Hematopoietic multipotent progenitor cell treated with erythropoietin and hydrocortisone succinate and interleukin-3 and kit ligand, for 8 days (in vitro differentiated cells): Measurements from ENCODE around the gene CUEDC1.

Source experiments
- DNase-seq: peaks from one replicate; pipeline ENCODE4 v3.0.0-alpha.2; 2015

CUEDC1 gene

DNA sequence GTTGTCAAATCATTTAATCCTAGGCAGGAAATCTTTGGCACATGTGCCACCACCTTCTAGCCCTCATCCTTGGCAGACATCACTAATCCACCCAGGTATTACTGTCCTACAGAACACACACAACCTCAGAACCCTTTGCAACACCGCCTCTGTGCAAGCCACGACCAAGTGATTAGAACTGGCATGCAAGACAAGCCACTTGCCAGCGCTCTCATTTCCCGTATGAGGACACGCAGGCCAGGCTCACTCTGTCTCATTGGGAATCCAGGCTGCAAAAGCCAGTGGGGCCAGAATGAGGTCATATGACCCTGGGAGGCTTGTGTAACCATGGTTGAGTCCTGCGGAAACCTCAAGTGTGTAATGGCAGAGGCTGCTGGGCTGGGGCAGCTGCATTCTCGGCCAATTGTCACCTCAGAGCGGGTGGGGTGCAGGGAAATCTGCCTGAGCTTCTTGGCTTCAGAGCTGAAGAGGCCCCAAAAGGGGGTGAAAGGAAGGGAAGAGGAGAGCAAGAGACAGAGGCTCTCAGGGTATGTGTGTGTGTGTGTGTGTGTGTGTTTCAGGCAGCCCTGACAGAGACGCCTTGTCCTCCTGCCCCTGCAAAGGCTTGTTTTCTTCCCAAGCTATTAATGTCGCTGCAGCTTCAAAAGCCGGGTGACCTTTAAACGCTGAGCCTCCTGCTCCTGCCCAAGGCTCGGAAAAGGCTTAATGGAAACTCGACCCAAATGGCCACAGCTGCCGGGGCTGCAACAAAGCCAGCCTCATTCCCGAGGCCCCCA lies 62.2 kb downstream of the CUEDC1 start:
- peak; percentile 47 for DNase-seq

DNA sequence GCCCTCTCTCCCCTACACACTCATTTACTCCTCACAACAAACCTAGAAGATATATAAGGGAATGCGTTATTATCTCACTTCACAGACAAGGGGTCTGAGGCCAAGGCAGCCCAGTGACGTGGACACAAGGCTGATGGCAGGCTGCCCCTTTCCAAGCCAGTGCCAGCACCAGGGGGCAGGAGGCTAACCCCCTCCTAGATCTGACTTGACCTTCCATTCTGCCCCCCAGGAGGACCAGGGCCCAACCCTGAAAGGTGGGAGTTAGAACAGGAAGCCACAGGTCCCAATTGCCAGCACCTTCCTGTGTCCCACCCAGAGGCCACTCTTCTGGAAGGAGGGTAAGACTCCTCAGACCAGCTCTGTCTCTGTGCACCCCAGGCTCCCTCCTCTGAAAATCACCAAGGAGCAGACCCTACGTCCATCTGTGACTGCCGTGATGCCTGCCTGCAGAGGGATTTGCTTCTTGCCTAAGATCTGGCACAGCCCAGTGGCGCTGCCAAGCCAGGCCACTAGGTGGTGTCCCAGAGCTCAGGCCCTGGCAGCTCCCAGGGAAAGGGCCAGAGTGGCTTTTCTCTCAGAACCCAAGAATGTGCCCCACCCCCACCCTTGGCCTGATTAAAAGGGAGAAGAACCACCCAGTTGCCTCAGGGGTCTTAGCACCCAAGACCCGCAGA lies 62.9 kb downstream of the CUEDC1 start:
- peak; percentile 76 for DNase-seq

DNA sequence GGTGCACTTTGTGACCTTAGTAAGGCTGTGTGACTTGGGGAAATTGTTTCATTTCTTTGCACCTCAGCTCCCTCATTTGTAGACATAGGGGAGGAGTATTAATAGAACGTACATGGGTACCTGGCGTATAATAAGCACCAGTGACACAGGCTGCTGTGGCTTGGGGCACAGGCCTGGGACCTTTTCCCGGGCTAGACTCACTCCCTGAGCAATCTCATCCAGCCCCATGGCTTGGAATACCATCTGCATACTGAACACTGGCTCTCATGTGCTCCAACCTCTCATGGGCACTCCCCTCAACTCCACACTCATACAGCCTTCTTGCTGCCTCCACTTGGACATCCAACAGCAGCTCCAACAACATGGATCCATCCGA lies 64.4 kb downstream of the CUEDC1 start:
- DNase-seq: no peak

DNA sequence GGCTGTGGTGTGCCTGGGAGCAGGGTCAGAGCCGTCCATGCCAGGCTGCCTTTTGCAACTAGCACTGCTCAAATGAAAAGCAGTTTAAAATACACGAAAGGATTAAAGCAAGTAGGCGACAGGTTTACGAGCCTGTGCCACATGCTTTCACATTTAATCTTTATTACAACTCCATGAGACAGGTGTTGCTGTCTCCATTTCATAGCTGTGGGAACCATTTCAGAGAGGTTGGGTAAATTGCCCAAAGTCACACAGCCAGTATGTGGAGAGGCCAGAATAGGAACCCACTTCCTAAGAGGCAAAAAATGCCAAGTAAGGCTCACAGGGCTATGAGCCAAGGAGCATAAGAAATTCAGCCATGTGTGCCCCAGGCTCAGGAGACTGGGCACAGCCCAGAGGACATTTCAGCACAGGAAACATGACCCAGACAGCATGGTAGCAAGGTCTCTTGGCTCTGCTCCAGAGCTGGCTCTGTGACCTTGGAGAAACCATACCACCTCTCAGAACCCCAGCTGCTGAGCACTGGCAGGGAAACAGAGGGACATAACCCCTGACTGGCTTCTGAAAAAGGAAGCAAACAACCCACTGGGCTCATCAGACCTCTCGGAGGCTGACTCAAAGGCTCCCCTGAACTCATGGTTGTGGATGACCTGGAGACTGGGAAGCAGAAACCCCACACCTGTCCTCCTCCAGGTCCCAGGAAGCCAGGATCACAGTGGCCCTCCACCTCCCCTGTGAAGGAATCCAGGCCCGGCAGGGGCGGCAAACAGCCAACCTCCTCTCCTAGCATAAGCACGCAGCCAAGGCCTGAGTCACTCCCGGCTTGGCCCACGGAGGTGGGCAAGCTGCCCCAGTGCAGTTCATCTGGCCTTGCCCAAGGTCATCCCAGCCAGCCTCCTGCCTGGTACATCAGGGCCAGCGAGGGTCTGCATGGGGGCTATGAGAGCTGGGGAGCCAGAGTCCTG lies 65.0 kb downstream of the CUEDC1 start:
- peak; percentile 22 for DNase-seq

DNA sequence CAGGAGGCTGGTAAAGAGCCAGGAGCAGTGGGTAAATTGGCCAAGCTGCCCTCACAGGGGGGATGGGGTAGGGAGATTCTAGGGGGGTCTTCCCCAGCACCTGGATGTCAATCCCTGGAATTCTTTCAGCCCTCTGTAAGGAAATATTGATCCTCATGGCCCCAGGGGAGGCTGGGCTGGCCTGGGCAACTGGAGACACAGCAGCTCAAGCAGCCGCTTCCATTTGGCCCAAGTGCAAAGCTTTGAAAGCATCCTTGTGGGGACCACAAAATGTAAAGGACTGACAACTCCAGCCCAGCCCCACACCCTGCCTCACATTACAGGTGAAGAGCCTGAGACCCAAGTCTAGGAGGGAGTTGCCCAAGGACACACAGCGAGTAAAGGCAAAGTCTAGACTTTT lies 66.0 kb downstream of the CUEDC1 start:
- no peak for DNase-seq

DNA sequence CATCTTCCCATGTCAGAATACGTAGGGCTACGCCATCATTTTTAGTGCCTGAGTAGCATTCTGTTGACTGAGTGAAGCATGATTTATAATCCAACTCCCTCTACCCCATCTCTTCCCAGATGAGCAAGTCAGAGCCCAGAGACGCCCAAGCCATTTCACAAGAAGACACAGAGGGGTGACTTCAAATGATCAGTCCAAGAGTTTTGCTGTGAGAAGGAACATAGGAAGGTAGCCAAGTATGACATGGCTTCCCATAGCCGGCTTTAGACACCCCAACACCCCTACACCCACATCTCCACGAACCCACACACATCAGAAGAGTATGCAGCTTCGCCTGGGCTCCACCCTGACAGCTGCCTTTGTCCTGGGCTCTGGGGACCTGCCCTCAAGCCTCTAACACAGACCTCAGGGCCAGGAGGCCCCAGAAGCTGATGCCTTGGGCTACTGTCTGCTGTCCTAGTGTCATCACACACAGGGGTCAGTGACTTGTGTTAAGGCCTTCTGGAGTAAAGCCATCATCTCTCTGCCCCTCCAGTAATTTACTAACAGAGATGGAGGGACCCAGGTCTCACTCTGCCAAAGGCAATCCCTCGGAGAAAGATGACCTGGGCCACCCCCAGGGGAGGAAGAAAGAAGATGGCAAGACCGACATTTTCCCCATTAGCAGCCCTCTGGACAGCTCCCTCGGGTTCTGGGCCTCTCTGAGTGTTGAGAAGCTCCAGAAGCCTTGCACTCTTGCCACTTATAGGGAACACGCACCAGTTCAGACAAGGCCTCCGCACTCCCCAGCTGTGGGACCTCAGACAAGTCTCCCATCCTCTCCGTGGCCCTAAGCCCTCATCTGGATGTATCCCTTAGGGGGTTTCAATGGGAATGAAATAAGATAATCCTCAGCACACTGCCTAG lies 66.6 kb downstream of the CUEDC1 start:
- no peak for DNase-seq

DNA sequence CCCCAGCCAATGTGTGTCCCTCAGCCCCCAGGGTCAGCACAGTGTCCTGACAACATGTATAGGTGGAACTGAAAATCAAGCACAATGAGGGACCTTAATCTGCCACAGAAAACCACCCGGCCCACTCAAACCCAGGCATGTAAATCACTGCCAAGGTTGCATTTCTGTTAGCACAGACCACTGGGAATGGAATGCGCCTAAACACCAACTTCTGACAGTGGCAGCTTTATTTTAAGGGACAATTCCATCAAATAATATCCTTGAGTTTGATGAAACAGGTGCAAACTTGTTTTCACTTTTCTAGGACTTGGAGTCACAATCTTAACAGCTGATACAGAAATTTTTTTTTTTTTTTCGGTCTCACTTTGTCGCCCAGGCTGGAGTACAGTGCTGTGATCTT lies 68.1 kb downstream of the CUEDC1 start:
- no peak for DNase-seq

DNA sequence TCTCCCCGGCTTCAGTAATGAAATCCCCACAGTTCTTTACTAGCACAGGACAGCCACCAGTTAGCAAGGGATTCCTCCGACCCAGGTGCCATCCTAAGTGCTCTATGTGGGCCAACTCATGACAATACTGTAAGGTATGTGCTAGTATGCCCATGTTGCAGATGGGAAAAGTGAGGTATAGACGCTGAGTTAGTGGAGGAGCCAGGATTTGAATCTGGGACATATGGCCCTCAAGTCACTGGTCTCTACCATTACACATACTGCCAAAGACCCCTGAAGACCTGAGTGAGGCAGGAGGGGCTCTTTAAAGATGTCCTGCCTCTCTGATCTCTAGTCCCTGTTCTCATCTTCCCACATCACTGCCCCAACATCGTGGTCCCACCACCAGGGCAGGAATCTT lies 69.2 kb downstream of the CUEDC1 start:
- no peak for DNase-seq

DNA sequence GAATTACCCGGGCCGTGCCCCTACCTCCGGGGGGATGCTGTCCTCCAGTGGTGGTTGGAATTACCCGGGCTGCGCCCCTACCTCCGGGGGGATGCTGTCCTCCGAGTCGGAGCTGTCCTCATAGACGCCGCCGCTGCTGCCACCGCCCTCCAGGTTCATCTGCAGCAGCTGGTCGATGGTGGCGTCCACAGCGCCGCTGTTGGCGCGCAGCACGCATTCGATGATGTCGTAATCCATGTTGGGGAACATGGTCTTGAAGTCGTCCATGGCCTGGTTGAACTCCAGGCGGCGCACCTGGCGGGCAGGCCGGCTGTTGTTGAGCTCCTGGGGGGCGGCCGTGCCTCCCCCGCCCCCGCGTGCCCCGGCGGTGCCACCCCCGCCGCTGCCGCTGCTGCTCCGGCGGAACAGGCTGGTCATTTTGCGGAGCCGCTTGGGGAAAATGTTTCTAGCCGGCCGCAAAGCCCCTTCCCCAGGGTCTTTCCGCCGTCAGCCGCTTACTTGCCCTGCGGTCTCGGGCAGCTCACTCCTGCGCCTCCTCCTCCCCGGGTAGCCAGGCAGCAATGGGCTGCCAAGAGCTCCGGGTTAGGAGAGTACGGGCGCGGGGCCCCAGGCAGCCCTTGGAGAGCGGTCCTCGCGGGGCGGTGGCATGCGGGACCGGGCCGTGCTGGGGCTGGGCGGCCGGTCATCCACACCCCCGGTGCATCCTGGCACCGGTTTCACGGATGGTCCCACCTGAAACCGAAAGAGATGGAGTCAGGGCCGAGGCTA lies 69.9 kb downstream of the CUEDC1 start:
- no peak for DNase-seq

DNA sequence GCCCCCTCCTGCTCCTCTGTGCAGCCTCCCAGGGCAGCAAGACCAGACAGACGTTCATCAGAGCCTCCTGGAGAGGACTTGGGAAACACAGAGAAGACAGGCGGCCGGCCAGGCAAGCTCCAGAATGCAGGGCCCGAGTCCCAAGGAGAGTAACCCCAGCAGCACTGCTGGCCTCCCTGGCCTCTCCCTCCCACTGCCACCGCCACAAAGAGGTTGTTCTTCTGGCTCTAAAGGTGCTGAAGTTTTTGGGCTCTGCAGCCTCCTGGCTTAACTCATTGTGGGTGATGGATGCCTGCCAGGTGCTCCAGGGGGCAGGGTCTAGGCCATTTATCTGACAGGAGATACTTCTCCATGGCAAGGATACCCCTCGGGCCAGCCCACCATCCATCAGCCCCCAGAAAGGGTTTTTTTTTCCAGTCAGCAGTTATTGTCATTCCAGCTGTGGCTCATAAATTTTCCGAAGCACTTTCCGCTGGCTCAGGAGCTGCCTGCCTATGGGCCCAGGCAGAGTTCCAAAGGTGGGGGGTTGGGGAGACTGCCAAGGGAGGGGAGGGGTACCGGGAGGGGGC lies 73.3 kb downstream of the CUEDC1 start:
- no peak for DNase-seq

DNA sequence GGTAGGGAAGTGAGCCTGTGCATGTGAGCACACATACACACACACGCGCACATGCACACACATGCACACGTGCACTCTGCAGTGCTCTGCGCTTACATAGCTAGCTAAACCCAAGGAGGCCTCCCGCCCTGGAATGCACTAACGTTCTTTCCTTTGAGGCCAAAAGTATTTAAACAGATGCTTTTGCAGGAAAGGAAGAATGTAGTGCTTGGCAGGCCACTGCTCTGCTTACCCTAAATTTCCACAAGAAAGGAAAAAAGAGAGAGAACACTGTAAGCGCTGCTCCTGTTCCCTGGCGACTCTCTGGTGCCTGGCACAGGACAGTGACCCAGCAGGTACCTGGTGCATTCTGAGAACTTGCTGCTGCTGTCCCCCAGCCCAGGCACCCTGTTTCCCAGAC lies 74.1 kb downstream of the CUEDC1 start:
- no peak for DNase-seq

DNA sequence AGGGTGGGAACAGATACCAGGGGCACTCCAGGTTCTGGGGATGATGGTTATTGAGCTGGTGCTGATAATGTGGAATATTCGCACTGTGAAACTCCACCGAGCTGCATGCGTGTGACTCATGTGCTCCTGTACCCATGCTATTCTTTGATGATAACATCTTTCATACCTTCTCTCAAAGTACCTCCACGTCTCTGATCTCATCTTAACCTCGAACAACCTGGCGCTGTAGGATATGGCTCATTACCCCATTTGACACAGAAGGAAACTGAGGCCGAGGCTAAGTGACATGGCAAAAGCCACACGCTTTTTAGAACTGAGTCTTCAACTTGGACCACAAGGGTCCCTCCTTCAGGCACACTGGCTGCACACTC lies 75.1 kb downstream of the CUEDC1 start:
- DNase-seq: no peak

DNA sequence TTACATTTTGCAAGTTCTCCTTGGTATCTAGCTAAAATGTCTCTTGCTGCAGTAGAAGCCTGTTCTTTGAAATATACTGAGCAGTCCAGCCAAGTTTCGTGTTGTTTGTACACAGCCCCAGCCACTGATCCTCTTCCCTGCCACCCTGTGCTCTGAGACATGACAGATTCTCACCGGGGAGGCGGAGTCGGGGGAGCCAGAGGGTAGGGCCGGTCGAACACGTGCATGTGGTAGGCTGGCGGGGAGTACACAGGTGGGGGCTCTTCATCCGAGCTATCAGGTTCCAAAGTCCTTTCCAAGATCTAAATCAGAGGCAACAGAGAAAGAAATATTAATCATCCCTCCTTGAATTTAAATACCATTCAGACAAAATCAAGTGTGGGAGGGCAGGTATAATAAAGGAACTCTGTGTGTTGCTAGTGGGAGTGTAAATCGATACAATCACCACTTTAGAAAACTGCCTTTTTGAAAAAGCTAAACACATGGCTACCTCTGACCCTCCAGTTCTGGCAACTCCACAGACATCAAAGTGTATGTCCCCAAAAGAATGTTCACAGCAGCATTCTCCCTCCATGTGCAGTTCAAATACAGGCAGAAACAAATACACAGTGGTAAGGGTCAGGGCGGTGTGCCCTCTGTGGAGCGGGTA lies 75.7 kb downstream of the CUEDC1 start:
- DNase-seq: no peak

DNA sequence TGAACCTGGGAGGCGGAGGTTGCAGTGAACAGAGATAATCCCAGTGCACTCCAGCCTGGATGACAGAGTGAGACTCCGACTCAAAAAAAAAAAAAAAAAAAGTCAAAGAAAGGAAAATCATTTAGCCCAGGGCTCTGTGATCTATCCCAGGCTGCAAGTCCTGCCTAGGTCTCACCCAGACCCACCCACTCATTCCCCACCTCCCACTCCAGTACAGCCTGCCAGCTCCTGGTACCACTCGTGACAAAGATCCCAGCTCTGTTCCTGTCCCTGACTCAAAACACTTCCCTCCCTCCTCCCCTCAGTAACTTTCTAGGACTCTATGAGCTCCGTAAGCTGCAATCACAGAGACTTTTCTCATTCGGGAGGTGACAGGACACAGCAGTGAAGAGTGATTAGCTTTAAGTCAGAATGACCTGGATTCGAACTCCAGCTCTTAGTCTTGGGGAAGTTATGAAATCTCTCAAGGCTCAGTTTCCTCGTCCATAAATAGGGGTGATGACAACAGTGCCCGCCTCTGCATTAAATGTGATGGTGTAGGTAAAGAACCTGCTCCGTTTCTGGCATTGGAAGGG lies 77.3 kb downstream of the CUEDC1 start:
- DNase-seq: no peak

DNA sequence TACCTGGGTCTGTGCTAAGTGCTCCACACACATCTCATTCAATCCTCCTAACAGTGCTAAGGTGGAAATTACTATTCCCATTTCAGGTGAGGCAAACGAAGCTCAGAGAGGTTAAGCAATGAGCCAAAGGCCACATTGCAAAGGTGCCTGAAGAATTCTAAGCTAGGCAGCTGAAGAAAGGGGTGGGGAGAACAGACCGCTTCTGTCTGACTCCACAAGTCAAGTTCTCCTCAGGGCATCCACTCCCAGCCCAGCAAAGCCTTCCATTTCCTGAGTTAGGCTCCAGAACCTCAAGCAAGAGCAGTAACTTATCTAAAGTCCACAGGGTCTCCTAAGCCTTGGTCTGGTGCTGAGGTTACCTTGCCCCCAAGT lies 78.4 kb downstream of the CUEDC1 start:
- no peak for DNase-seq

DNA sequence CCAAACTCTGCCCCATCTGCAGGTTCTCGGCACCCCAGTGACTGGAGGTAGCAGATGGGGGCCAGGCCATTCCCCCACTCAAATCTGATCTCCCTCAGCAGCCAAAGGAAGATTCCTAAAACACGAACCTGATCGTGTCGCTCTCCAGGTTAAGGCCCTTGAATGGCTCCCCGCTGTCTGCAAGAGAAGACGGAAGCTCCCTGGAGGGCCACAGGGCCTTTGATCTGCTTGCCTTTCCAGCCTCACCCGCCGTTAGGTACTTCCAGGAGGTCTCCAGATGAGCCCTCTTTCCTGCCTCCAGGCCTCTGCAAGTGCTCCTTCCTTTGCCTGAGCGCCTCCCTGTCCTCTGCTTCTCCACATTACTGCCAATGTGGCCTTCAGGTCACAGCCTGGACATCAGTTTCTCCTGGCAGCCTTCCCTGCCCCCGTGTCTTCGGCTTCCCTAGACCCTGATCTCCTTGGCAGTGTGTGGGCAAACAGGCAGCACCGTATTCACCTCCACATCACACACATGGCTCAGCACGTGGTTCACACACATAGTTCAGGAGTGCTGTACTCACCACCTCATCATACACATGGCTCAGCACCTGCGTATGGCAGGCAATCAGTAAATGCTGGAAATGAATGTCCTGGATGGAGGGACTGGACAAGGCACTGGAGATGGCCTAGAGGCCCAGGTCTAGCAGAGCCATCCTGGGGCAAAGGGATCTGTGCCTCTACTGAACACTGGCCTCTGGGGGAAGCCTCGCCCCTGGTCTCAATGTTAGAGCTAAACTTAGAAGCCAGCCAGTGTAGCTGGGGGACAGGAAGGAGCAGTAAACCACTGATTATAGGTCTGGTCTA lies 79.0 kb downstream of the CUEDC1 start:
- DNase-seq: no peak

DNA sequence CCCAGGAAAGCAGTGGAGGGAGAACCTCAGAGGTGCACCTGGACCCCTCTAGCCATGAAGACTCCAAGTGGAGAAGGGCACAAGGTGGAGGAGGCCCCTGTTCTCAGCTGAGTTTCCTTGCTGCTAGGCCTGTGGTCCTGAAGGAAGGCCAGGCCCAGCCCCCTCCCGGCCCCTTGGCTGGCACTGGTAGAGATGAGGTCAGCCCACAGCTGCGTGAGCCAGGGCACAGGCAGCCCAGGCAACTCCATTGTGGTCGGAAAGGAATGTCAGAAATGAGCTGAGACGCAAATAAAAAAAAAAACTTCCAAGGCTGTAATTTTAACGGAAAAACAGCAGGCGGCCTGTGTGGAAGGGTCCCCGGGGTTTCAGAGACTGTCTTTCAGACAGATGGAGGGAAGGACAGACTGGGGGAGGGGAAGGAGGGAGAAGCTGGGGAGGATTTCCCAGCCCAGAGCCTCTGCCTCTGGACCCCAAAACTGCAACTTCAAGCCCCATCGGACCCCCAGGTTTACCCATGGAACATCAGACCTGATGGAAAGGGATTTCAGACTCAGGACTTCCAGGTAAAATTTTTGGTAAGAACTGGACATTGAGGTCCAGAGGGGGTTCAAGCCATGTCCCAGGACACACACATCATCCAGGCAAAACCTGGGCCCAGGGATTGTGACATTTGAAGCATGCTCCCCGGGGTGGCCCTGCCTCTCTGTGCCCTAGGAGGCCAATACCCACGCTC lies 79.8 kb downstream of the CUEDC1 start:
- DNase-seq: peak; percentile 33

DNA sequence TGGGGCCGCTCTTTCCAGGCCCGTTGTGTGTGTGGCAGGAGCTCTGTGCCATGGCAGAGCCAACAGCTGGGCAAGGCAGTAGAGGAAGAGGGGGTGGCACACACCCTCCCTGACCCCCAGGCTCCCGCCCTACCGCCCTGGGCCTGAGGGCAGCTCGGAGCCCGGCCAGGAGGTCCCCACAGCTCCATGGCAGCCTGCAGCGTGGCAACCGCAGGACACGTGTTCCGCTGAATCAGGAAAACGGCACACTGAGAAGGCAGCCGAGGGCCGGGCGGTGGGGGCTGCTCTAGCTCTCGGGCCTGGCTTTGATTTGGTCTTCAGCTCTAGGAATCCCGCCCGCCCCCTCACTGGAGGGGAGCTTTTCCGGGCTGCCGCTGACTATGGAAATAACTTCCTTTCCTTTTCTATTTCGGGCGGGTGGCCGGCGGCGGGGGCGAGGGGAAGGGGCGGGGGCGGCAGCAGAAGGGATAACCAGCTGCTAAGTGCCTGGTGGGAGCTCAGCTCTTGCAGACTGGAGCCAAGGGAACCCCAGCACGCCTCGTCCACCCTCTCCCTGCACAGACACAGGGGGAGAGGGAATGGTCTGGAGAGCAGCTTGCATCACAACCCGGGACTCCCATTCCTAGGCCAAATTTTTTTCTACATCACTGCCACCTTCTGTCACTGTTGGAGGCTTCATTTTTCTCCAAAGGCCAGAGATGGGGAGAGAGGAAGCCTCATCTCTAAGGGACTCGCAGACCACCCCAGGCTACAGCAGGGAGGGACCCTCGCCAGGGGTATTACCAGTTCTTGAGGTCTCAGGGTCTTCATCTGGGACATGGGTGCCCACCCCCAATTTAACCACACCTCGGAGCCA lies 80.5 kb downstream of the CUEDC1 start:
- DNase-seq: peak; percentile 30
